WTC11 (cell line): ENCODE results near the gene RCBTB1.

Experiments
- CTCF ChIP-seq: fragments of 200-600 bp; IDR thresholded peaks from 2 replicates; pipeline ENCODE4 v1.8.0; 2022; ENCODE audit warnings: antibody characterized with exemption
- ESRRA ChIP-seq: sonication (generic); formaldehyde crosslinking; IDR thresholded peaks from 2 replicates; pipeline ENCODE4 v1.8.1; 2022; ENCODE audit warnings: mild to moderate bottlenecking, missing genetic modification reagents, borderline replicate concordance
- SP1 ChIP-seq: sonication (generic); formaldehyde crosslinking; conservative IDR thresholded peaks from 2 replicates; pipeline ENCODE4 v1.8.1; 2022; ENCODE audit warnings: missing genetic modification reagents

- TF ChIP-seq CTCF (no peak), SP1 (CRISPR knock-in tag) (no peak), ESRRA (no peak)
Observed at GRCh38 chr13:49625392-49626079, 40.2 kb upstream of the RCBTB1 start.
